ENCODE measurements around the gene USPL1.
"Not testable (repeated sequence)": the region's sequence is repeated elsewhere in the genome, so short reads cannot be mapped to it uniquely, and the experiment has no call there.

USPL1 gene

GRCh38 chr13:30617315-30618185 is at the start of gene USPL1:
USPL1 (plus strand) TSS chr13:30617920; CDS start chr13:30621141, 3,221 bp downstream.
- DNase-seq: peak; percentile 98

- DNase-seq: no peak
Observed at GRCh38 chr13:30569901-30570576, 47.7 kb upstream of the USPL1 start.

GRCh38 chr13:30570691-30571090 is 47.0 kb upstream of the USPL1 start:
- DNase-seq: no peak

- DNase-seq: no peak
Observed at GRCh38 chr13:30572859-30573275, 44.9 kb upstream of the USPL1 start.

- no peak for DNase-seq
Observed at GRCh38 chr13:30576528-30576927, 41.2 kb upstream of the USPL1 start.

- no peak for DNase-seq
Observed at GRCh38 chr13:30577401-30577852, 40.3 kb upstream of the USPL1 start.

- DNase-seq: no peak
Observed at GRCh38 chr13:30580852-30581502, 36.7 kb upstream of the USPL1 start.

- peak; percentile 0 for DNase-seq
Observed at GRCh38 chr13:30581582-30581981, 36.1 kb upstream of the USPL1 start.

GRCh38 chr13:30584051-30584731 is 33.5 kb upstream of the USPL1 start:
- DNase-seq: no peak

- no peak for DNase-seq
Observed at GRCh38 chr13:30585748-30586262, 31.9 kb upstream of the USPL1 start.

- no peak for DNase-seq
Observed at GRCh38 chr13:30587231-30587630, 30.5 kb upstream of the USPL1 start.

GRCh38 chr13:30587739-30588138 is 30.0 kb upstream of the USPL1 start:
- no peak for DNase-seq

- DNase-seq: no peak
Observed at GRCh38 chr13:30593001-30593400, 24.7 kb upstream of the USPL1 start.

- DNase-seq: no peak
Observed at GRCh38 chr13:30600496-30600895, 17.2 kb upstream of the USPL1 start.

GRCh38 chr13:30601836-30602235 is 15.9 kb upstream of the USPL1 start:
- no peak for DNase-seq

- DNase-seq: no peak
Observed at GRCh38 chr13:30605052-30605451, 12.7 kb upstream of the USPL1 start.

GRCh38 chr13:30607186-30607585 is 10.5 kb upstream of the USPL1 start:
- not testable (repeated sequence) for DNase-seq

- no peak for DNase-seq
Observed at GRCh38 chr13:30607908-30608307, 9.8 kb upstream of the USPL1 start.

GRCh38 chr13:30608364-30608763 is 9.4 kb upstream of the USPL1 start:
- no peak for DNase-seq

- no peak for DNase-seq
Observed at GRCh38 chr13:30610311-30610710, 7.4 kb upstream of the USPL1 start.

- no peak for DNase-seq
Observed at GRCh38 chr13:30615481-30615865, 2.2 kb upstream of the USPL1 start.

- DNase-seq: peak; percentile 12
Observed at GRCh38 chr13:30615866-30616541, 1.7 kb upstream of the USPL1 start.

Data from NCI-H146 (cell line).